Activated CD4-positive, CD25-positive, alpha-beta regulatory T cell treated with anti-CD3 and anti-CD28 coated beads, Interleukin-2, amount 50 U/mL, for 72 hours (primary cell): ENCODE data around the gene TTLL7.

Source experiments
- DNase-seq: peaks from one replicate; pipeline ENCODE4 v3.0.0; 2021

The TTLL7 gene

GRCh38 chr1:83998498-83999315 lies at the start of gene TTLL7:
TSS of gene TTLL7 (minus strand) at chr1:83999132. CDS start at chr1:83952211, 46,921 bp downstream.
- DNase-seq = peak; percentile 75

- DNase-seq = no peak
These were observed 43.5 kb upstream of the TTLL7 start for GRCh38 chr1:84042461-84042860.

- no peak for DNase-seq
These were observed 39.1 kb upstream of the TTLL7 start for GRCh38 chr1:84037758-84038611.

- no peak for DNase-seq
These were observed 32.9 kb upstream of the TTLL7 start for GRCh38 chr1:84031802-84032327.

GRCh38 chr1:84027368-84027767 lies 28.4 kb upstream of the TTLL7 start:
- DNase-seq = no peak

GRCh38 chr1:84025966-84026365 lies 27.0 kb upstream of the TTLL7 start:
- DNase-seq = no peak

GRCh38 chr1:84021822-84022221 lies 22.9 kb upstream of the TTLL7 start:
- no peak for DNase-seq

GRCh38 chr1:84020151-84020550 lies 21.2 kb upstream of the TTLL7 start:
- DNase-seq = no peak

GRCh38 chr1:84019217-84019616 lies 20.3 kb upstream of the TTLL7 start:
- DNase-seq = no peak

- no peak for DNase-seq
These were observed 14.8 kb upstream of the TTLL7 start for GRCh38 chr1:84013708-84014107.

- DNase-seq = no peak
These were observed 13.1 kb upstream of the TTLL7 start for GRCh38 chr1:84012018-84012417.

- DNase-seq = no peak
These were observed 11.2 kb upstream of the TTLL7 start for GRCh38 chr1:84010136-84010535.

- no peak for DNase-seq
These were observed 9.7 kb upstream of the TTLL7 start for GRCh38 chr1:84008631-84009030.

GRCh38 chr1:84006591-84006990 lies 7.7 kb upstream of the TTLL7 start:
- DNase-seq = no peak

GRCh38 chr1:84001501-84001900 lies 2.6 kb upstream of the TTLL7 start:
- no peak for DNase-seq

- DNase-seq = no peak
These were observed 2.1 kb upstream of the TTLL7 start for GRCh38 chr1:84000954-84001495.

- DNase-seq = no peak
These were observed 1.4 kb upstream of the TTLL7 start for GRCh38 chr1:84000196-84000885.

GRCh38 chr1:83999316-83999819 lies 436 bp upstream of the TTLL7 start:
- DNase-seq = no peak

- no peak for DNase-seq
These were observed 781 bp downstream of the TTLL7 start for GRCh38 chr1:83998205-83998497.

- DNase-seq = no peak
These were observed 1.3 kb downstream of the TTLL7 start for GRCh38 chr1:83997631-83998030.

GRCh38 chr1:83996621-83997020 lies 2.3 kb downstream of the TTLL7 start:
- DNase-seq = no peak

- no peak for DNase-seq
These were observed 2.7 kb downstream of the TTLL7 start for GRCh38 chr1:83996191-83996590.

- DNase-seq = no peak
These were observed 3.3 kb downstream of the TTLL7 start for GRCh38 chr1:83995649-83996048.
